GM23338 (cell line): ENCODE data around the gene PTPRN2. TPM values are rescaled to one million over a fixed set of nuclear protein-coding genes. Genes with fewer than 3 reads are reported as not detected.
"Not testable (repeated sequence)": the region's sequence is repeated elsewhere in the genome, so short reads cannot be mapped to it uniquely, and the experiment has no call there.

Experiments used
- ATAC-seq: fragments of 200-7000 bp; cut with Tn5 transposase; 3 replicates; pipeline ENCODE4 v1.9.1; 2020
- DNase-seq: peaks from one replicate; pipeline ENCODE4 v3.0.0-alpha.2; 2015; ENCODE audit warnings: low spot score
- H2AFZ ChIP-seq: fragments of 200-600 bp; sonication (generic); 2 replicates; pipeline ENCODE4 v1.8.0; 2016; ENCODE audit warnings: antibody characterized with exemption, mild to moderate bottlenecking, moderate library complexity
- H3F3A ChIP-seq: fragments of 200-600 bp; sonication (generic); replicated peaks from 2 replicates; pipeline ENCODE4 v1.8.0; 2017; ENCODE audit warnings: antibody characterized with exemption, mixed run types, low read depth
- H3K27ac ChIP-seq: fragments of 200-600 bp; sonication (generic); 2 replicates; pipeline ENCODE4 v1.6.1; 2016; ENCODE audit warnings: low read depth
- H3K27me3 ChIP-seq: fragments of 200-600 bp; sonication (generic); 2 replicates; pipeline ENCODE4 v1.8.0; 2016; ENCODE audit warnings: mild to moderate bottlenecking, mixed run types, moderate library complexity; ENCODE audit not compliant: insufficient read depth
- H3K36me3 ChIP-seq: fragments of 200-600 bp; sonication (generic); 2 replicates; pipeline ENCODE4 v1.8.0; 2016; ENCODE audit warnings: mild to moderate bottlenecking; ENCODE audit not compliant: insufficient read depth
- H3K4me1 ChIP-seq: fragments of 200-600 bp; sonication (generic); 2 replicates; pipeline ENCODE4 v1.8.0; 2016; ENCODE audit warnings: mild to moderate bottlenecking, moderate library complexity; ENCODE audit not compliant: insufficient read depth
- H3K4me2 ChIP-seq: fragments of 200-600 bp; sonication (generic); 2 replicates; pipeline ENCODE4 v1.7.1; 2017; ENCODE audit warnings: mixed run types
- H3K4me3 ChIP-seq: fragments of 200-600 bp; sonication (generic); 2 replicates; pipeline ENCODE4 v1.6.1; 2016; ENCODE audit warnings: mixed run types
- H3K79me2 ChIP-seq: fragments of 200-600 bp; sonication (generic); replicated peaks from 2 replicates; pipeline ENCODE4 v1.8.0; 2017; ENCODE audit warnings: mild to moderate bottlenecking; ENCODE audit not compliant: insufficient read depth
- H3K9me2 ChIP-seq: fragments of 200-600 bp; sonication (generic); 2 replicates; pipeline ENCODE4 v1.8.0; 2017; ENCODE audit not compliant: insufficient read depth
- H4K20me1 ChIP-seq: fragments of 200-600 bp; sonication (generic); replicated peaks from 2 replicates; pipeline ENCODE4 v1.8.0; 2017; ENCODE audit warnings: mild to moderate bottlenecking; ENCODE audit not compliant: insufficient read depth
- H3K27ac Mint-ChIP-seq: 2 replicates; pipeline ENCODE4 v1.8.0; 2020; ENCODE audit warnings: inconsistent platforms, mild to moderate bottlenecking, moderate library complexity, mixed read lengths
- H3K27me3 Mint-ChIP-seq: 3 replicates; pipeline ENCODE4 v1.8.0; 2022; ENCODE audit warnings: low read depth, mild to moderate bottlenecking, moderate library complexity, mixed read lengths, inconsistent platforms; ENCODE audit not compliant: insufficient read depth, poor library complexity
- H3K36me3 Mint-ChIP-seq: 3 replicates; pipeline ENCODE4 v1.8.0; 2021; ENCODE audit warnings: low read depth, mild to moderate bottlenecking, inconsistent platforms, moderate library complexity, mixed read lengths
- H3K4me1 Mint-ChIP-seq: 3 replicates; pipeline ENCODE4 v1.8.0; 2020; ENCODE audit warnings: mild to moderate bottlenecking, inconsistent platforms, mixed read lengths
- H3K4me3 Mint-ChIP-seq: 3 replicates; pipeline ENCODE4 v1.8.0; 2021; ENCODE audit warnings: moderate library complexity, mild to moderate bottlenecking, inconsistent platforms, mixed read lengths
- H3K9me3 Mint-ChIP-seq: 3 replicates; pipeline ENCODE4 v1.8.0; 2020; ENCODE audit warnings: moderate library complexity, mild to moderate bottlenecking, inconsistent platforms, mixed read lengths
- CREB1 ChIP-seq: fragments of 250-450 bp; sonication (Bioruptor Pico); IDR thresholded peaks from 2 replicates; pipeline ENCODE4 v1.5.0; 2020; ENCODE audit warnings: low read depth, mild to moderate bottlenecking, moderate library complexity
- ETS1 ChIP-seq: IDR thresholded peaks from 2 replicates; pipeline ENCODE4 v1.6.1; 2016; ENCODE audit warnings: antibody characterized with exemption
- EZH2 ChIP-seq: fragments of 200-600 bp; sonication (generic); IDR thresholded peaks from one replicate; pipeline ENCODE4 v1.8.0; 2017; ENCODE audit warnings: antibody characterized with exemption, mild to moderate bottlenecking, low read depth; ENCODE audit not compliant: unreplicated experiment
- EZH2phosphoT487 ChIP-seq: fragments of 200-600 bp; sonication (generic); IDR thresholded peaks from one replicate; pipeline ENCODE4 v1.8.1; 2018; ENCODE audit warnings: antibody characterized with exemption; ENCODE audit not compliant: unreplicated experiment
- JUNB ChIP-seq: IDR thresholded peaks from one replicate; pipeline ENCODE4 v1.6.1; 2016; ENCODE audit warnings: antibody characterized with exemption; ENCODE audit not compliant: unreplicated experiment
- NANOG ChIP-seq: IDR thresholded peaks from 2 replicates; pipeline ENCODE4 v1.6.1; 2016; ENCODE audit warnings: antibody characterized with exemption, borderline replicate concordance
- POLR2AphosphoS5 ChIP-seq: IDR thresholded peaks from 2 replicates; pipeline ENCODE4 v1.6.1; 2016; ENCODE audit warnings: antibody characterized with exemption, low read depth
- STAT1 ChIP-seq: IDR thresholded peaks from one replicate; pipeline ENCODE4 v1.6.1; 2016; ENCODE audit warnings: antibody characterized with exemption; ENCODE audit not compliant: unreplicated experiment
- ZNF114 ChIP-seq: fragments of 250-450 bp; sonication (Bioruptor Pico); IDR thresholded peaks from 2 replicates; pipeline ENCODE4 v1.5.0; 2020; ENCODE audit warnings: mild to moderate bottlenecking, moderate library complexity
- ZNF331 ChIP-seq: fragments of 250-450 bp; sonication (Bioruptor Pico); IDR thresholded peaks from 2 replicates; pipeline ENCODE4 v1.5.0; 2020; ENCODE audit warnings: low read depth, mild to moderate bottlenecking, moderate library complexity
- ZNF462 ChIP-seq: fragments of 250-450 bp; sonication (Bioruptor Pico); IDR thresholded peaks from 2 replicates; pipeline ENCODE4 v1.5.0; 2020; ENCODE audit warnings: mild to moderate bottlenecking, moderate library complexity
- polyA plus RNA-seq: library from polyadenylated mRNA; unstranded; fragments of >200 nt; fragmentation: Nextera tagmentation; extraction: Ambion mirVana; gene quantifications from 2 replicates; pipeline ENCODE4 v1.2.1, GENCODE V29; 2016
- total RNA-seq: library from RNA; depleted of rRNA; stranded (reverse); fragments of >200 nt; shearing (Covaris generic); gene quantifications from 2 replicates; pipeline ENCODE4 v1.2.3, GENCODE V29; 2014
- TF ChIP-seq, protein P1 (sequence below): IDR thresholded peaks from one replicate; pipeline ENCODE4 v1.6.1; 2018; ENCODE audit warnings: antibody characterized with exemption; ENCODE audit not compliant: unreplicated experiment

The PTPRN2 gene
- total and polyA plus RNA-seq, 2 experiments from 2014 or later: 0.87 to 4.0 TPM

DNA sequence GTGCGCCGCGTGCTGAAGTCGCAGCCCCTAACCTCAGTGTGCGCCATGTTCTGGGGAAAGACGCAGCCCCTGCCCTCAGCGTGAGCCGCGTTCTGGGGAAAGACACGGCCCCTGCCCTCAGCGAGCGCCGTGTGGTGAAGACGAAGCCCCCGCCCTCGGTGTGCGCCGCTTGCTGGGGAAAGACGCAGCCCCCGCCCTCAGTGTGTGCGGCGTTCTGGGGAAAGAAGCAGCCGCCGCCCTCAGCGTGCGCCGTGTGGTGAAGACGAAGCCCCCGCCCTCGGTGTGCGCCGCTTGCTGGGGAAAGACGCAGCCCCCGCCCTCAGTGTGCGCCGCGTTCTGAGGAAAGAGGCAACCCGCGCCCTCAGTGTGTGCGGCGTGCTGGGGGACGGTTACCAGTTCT, 383.7 kb downstream of the PTPRN2 start:
- not testable (repeated sequence) for H3K4me3 Mint-ChIP-seq, H3K4me1 Mint-ChIP-seq, H3K27me3 ChIP-seq, H3K27ac ChIP-seq, H3K79me2 ChIP-seq, ATAC-seq, H3K4me1 ChIP-seq, H3K4me2 ChIP-seq, H3K27me3 Mint-ChIP-seq, H3K36me3 ChIP-seq, H2AFZ ChIP-seq, H4K20me1 ChIP-seq, H3F3A ChIP-seq, H3K9me2 ChIP-seq, DNase-seq, H3K27ac Mint-ChIP-seq, H3K4me3 ChIP-seq
- H3K9me3 Mint-ChIP-seq: peaks cover 93% of the 10 kb centered on the region
- H3K36me3 Mint-ChIP-seq: peaks cover 31% of the 10 kb centered on the region

- TF ChIP-seq EZH2phosphoT487 (no peak), ETS1 (no peak), POLR2AphosphoS5 (no peak), ZNF114 (CRISPR knock-in tag) (no peak), STAT1 (no peak), ZNF331 (CRISPR knock-in tag) (no peak), CREB1 (CRISPR knock-in tag) (no peak), ZNF462 (CRISPR knock-in tag) (no peak), NANOG (no peak), EZH2 (no peak), JUNB (no peak)
- TF ChIP-seq, protein P1, sequence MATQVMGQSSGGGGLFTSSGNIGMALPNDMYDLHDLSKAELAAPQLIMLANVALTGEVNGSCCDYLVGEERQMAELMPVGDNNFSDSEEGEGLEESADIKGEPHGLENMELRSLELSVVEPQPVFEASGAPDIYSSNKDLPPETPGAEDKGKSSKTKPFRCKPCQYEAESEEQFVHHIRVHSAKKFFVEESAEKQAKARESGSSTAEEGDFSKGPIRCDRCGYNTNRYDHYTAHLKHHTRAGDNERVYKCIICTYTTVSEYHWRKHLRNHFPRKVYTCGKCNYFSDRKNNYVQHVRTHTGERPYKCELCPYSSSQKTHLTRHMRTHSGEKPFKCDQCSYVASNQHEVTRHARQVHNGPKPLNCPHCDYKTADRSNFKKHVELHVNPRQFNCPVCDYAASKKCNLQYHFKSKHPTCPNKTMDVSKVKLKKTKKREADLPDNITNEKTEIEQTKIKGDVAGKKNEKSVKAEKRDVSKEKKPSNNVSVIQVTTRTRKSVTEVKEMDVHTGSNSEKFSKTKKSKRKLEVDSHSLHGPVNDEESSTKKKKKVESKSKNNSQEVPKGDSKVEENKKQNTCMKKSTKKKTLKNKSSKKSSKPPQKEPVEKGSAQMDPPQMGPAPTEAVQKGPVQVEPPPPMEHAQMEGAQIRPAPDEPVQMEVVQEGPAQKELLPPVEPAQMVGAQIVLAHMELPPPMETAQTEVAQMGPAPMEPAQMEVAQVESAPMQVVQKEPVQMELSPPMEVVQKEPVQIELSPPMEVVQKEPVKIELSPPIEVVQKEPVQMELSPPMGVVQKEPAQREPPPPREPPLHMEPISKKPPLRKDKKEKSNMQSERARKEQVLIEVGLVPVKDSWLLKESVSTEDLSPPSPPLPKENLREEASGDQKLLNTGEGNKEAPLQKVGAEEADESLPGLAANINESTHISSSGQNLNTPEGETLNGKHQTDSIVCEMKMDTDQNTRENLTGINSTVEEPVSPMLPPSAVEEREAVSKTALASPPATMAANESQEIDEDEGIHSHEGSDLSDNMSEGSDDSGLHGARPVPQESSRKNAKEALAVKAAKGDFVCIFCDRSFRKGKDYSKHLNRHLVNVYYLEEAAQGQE: no peak
- no peaks in the 10 kb centered on the region for H3K27me3 ChIP-seq
These were observed 393.2 kb downstream of the PTPRN2 start for GRCh38 chr7:158194365-158194900.

More at GRCh38 chr7:158194365-158194900, 393.2 kb downstream of the PTPRN2 start:
- H3K27ac ChIP-seq: no peak overlapping the region
- H3K36me3 ChIP-seq: no peaks in the 10 kb centered on the region
- no peak overlapping the region for H2AFZ ChIP-seq
- no peak overlapping the region for H3K27ac Mint-ChIP-seq
- peaks cover 95% of the 10 kb centered on the region for H3K9me3 Mint-ChIP-seq
- no peaks in the 10 kb centered on the region for H4K20me1 ChIP-seq
- H3K79me2 ChIP-seq: no peaks in the 10 kb centered on the region
- peaks cover 5% of the 10 kb centered on the region for H3K27me3 Mint-ChIP-seq
- H3K4me3 Mint-ChIP-seq: no peak overlapping the region
- H3F3A ChIP-seq: no peaks in the 10 kb centered on the region
- peaks cover 55% of the 10 kb centered on the region for H3K36me3 Mint-ChIP-seq
- DNase-seq (no peak), ATAC-seq (no peak)
- no peak overlapping the region for H3K4me3 ChIP-seq
- H3K4me2 ChIP-seq: no peak overlapping the region
- no peaks in the 10 kb centered on the region for H3K9me2 ChIP-seq
- no peaks in the 10 kb centered on the region for H3K4me1 ChIP-seq
- H3K4me1 Mint-ChIP-seq: no peaks in the 10 kb centered on the region
